GM19099 (cell line): Measurements from ENCODE around the gene SCAMP1.

Experiments used
- POLR2A ChIP-seq: IDR thresholded peaks from 3 replicates; pipeline ENCODE4 v1.6.1; 2011; ENCODE audit warnings: low read depth; ENCODE audit not compliant: insufficient read length; ENCODE audit errors: extremely low read depth

Gene SCAMP1

GRCh38 chr5:78404682-78405293, 44.4 kb downstream of the SCAMP1 start:
- TF ChIP-seq POLR2A: no peak

- no peak for TF ChIP-seq POLR2A
These were observed 45.7 kb downstream of the SCAMP1 start for GRCh38 chr5:78405829-78406750.

- no peak for TF ChIP-seq POLR2A
These were observed 47.0 kb downstream of the SCAMP1 start for GRCh38 chr5:78407458-78407857.

- TF ChIP-seq POLR2A: no peak
These were observed 51.2 kb downstream of the SCAMP1 start for GRCh38 chr5:78411586-78411985.

- TF ChIP-seq POLR2A: no peak
These were observed 56.4 kb downstream of the SCAMP1 start for GRCh38 chr5:78416677-78417425.

- no peak for TF ChIP-seq POLR2A
These were observed 59.0 kb downstream of the SCAMP1 start for GRCh38 chr5:78419396-78419795.

- TF ChIP-seq POLR2A: no peak
These were observed 60.1 kb downstream of the SCAMP1 start for GRCh38 chr5:78420548-78420947.

GRCh38 chr5:78424665-78425064, 64.2 kb downstream of the SCAMP1 start:
- no peak for TF ChIP-seq POLR2A

GRCh38 chr5:78429332-78429980, 69.0 kb downstream of the SCAMP1 start:
- TF ChIP-seq POLR2A: no peak

GRCh38 chr5:78430866-78431265, 70.4 kb downstream of the SCAMP1 start:
- TF ChIP-seq POLR2A: no peak

GRCh38 chr5:78433972-78434371, 73.6 kb downstream of the SCAMP1 start:
- TF ChIP-seq POLR2A: no peak

GRCh38 chr5:78447775-78448424, 87.5 kb downstream of the SCAMP1 start:
- TF ChIP-seq POLR2A: no peak

- TF ChIP-seq POLR2A: no peak
These were observed 88.7 kb downstream of the SCAMP1 start for GRCh38 chr5:78449103-78449502.

GRCh38 chr5:78458843-78459242, 98.4 kb downstream of the SCAMP1 start:
- no peak for TF ChIP-seq POLR2A

GRCh38 chr5:78467140-78467539, 106.7 kb downstream of the SCAMP1 start:
- TF ChIP-seq POLR2A: no peak

- no peak for TF ChIP-seq POLR2A
These were observed 107.4 kb downstream of the SCAMP1 start for GRCh38 chr5:78467752-78468357.
